ENCODE data around the gene TUSC2.

The TUSC2 gene

GRCh38 chr3:50327943-50328691 lies at the start of gene TUSC2:
TSS of gene TUSC2 (minus strand) at chr3:50328223. CDS start at chr3:50328099, 124 bp downstream.
- peak; percentile 54 for DNase-seq

GRCh38 chr3:50375258-50375931 lies 47.4 kb upstream of the TUSC2 start:
- no peak for DNase-seq

GRCh38 chr3:50374363-50375257 lies 46.6 kb upstream of the TUSC2 start:
- no peak for DNase-seq

GRCh38 chr3:50373146-50374051 lies 45.4 kb upstream of the TUSC2 start:
- no peak for DNase-seq

GRCh38 chr3:50372349-50372748 lies 44.3 kb upstream of the TUSC2 start:
- no peak for DNase-seq

- no peak for DNase-seq
Observed at GRCh38 chr3:50371133-50371685, 43.2 kb upstream of the TUSC2 start.

- no peak for DNase-seq
Observed at GRCh38 chr3:50370594-50370993, 42.6 kb upstream of the TUSC2 start.

GRCh38 chr3:50369012-50369670 lies 41.1 kb upstream of the TUSC2 start:
- no peak for DNase-seq

- no peak for DNase-seq
Observed at GRCh38 chr3:50365842-50366220, 37.8 kb upstream of the TUSC2 start.

GRCh38 chr3:50365080-50365841 lies 37.2 kb upstream of the TUSC2 start:
- no peak for DNase-seq

GRCh38 chr3:50364573-50365079 lies 36.6 kb upstream of the TUSC2 start:
- DNase-seq, result no peak

- DNase-seq, result no peak
Observed at GRCh38 chr3:50359760-50360110, 31.7 kb upstream of the TUSC2 start.

GRCh38 chr3:50358911-50359759 lies 31.1 kb upstream of the TUSC2 start, which contains the start of gene TMEM115:
TSS of gene TMEM115 (minus strand) at chr3:50359521. CDS start at chr3:50359063, 458 bp downstream.
- peak; percentile 89 for DNase-seq

GRCh38 chr3:50358355-50358910 lies 30.4 kb upstream of the TUSC2 start:
- DNase-seq, result no peak

GRCh38 chr3:50357481-50357880 lies 29.5 kb upstream of the TUSC2 start:
- DNase-seq, result no peak

- no peak for DNase-seq
Observed at GRCh38 chr3:50356553-50356952, 28.5 kb upstream of the TUSC2 start.

- no peak for DNase-seq
Observed at GRCh38 chr3:50355829-50356552, 28.0 kb upstream of the TUSC2 start.

GRCh38 chr3:50354850-50355249 lies 26.8 kb upstream of the TUSC2 start:
- DNase-seq, result no peak
